ENCODE data around the gene MYEF2. TPM values are rescaled to one million over a fixed set of nuclear protein-coding genes. Genes with fewer than 3 reads are reported as not detected.

The MYEF2 gene
- total and polyA plus RNA-seq, 10 of the 15 experiments (the other 5 are each of a cell fraction or from before 2014, with no cell fraction given) = 9.2 to 47.0 (median 19.9) TPM

- ATAC-seq (no peak), FAIRE-seq (no peak), DNase-seq (ENCODE audit: low read depth, low spot score) (no peak)
- Histone ChIP-seq H2AFZ (ENCODE audit: control insufficient read depth, low read depth, low read length) (no peak overlapping the region), H3K27ac (ENCODE audit: control insufficient read depth, insufficient read depth) (no peak overlapping the region), H3K9me3 (replicated peaks; ENCODE audit: control insufficient read depth, insufficient read depth, low read length) (no peaks in the 10 kb centered on the region), H4K20me1 (ENCODE audit: control insufficient read depth, insufficient read depth) (no peaks in the 10 kb centered on the region), H3K36me3 (ENCODE audit: control insufficient read depth in 2 of 2, insufficient read depth in 2 of 2, low read length in 1 of 2) (no peaks in the 10 kb centered on the region), H3K4me2 (ENCODE audit: control insufficient read depth, insufficient read depth) (no peak overlapping the region), H3K9ac (ENCODE audit: control insufficient read depth, insufficient read depth, low read length) (no peak overlapping the region), H3K27me3 (replicated peaks in 1 of 2; ENCODE audit: control insufficient read depth in 2 of 2, insufficient read depth in 2 of 2, low read length in 1 of 2) (no peaks in the 10 kb centered on the region; a peak in 2 of 4 replicates), H3K79me2 (ENCODE audit: control insufficient read depth, insufficient read depth, low read length) (no peaks in the 10 kb centered on the region), H3K4me3 (no peak overlapping the region), H3K4me1 (ENCODE audit: control insufficient read depth, insufficient read depth, low read length) (no peaks in the 10 kb centered on the region)
- SMC1A ChIA-PET (ENCODE audit: uncharacterized antibody, unreplicated experiment) = no interaction called here
- 0% methylated on average over 1 of the region's 1 CpG for WGBS (ENCODE audit: insufficient coverage, insufficient replicate concordance, low lambda C conversion rate, missing lambda C conversion rate)
- RAD21 ChIA-PET (ENCODE audit: unreplicated experiment) = no interaction called here
- POLR2A ChIA-PET = no interaction called here
- no TSS peak for BruUV-seq (replicated peaks)
- intact Hi-C loops (cut with micrococcal nuclease; ENCODE audit: unreplicated experiment) = no loop called here
- in situ Hi-C loops (cut with MboI) = no loop called here
- CTCF ChIA-PET = no interaction called here
- TF ChIP-seq EGR1 (IDR thresholded peaks at IDR 0.05; ENCODE audit: borderline replicate concordance in 1 of 2, low read depth in 2 of 2, low read length in 2 of 2) = no peak
- TF ChIP-seq SMARCA5 (IDR thresholded peaks at IDR 0.05) = no peak
- no peak for TF ChIP-seq TAF1 (IDR thresholded peaks at IDR 0.05; ENCODE audit: borderline replicate concordance, low read depth, low read length)
- no peak for TF ChIP-seq ZNF207 (IDR thresholded peaks at IDR 0.05; ENCODE audit: borderline replicate concordance)
- TF ChIP-seq HDAC2 (IDR thresholded peaks at IDR 0.05) = no peak
These were observed 44.5 kb upstream of the MYEF2 start for GRCh38 chr15:48222627-48223026.

GRCh38 chr15:48221885-48222284, 43.8 kb upstream of the MYEF2 start:
- Histone ChIP-seq H2AFZ (ENCODE audit: control insufficient read depth, low read depth, low read length) (no peak overlapping the region), H3K79me2 (ENCODE audit: control insufficient read depth, insufficient read depth, low read length) (no peaks in the 10 kb centered on the region), H3K27ac (ENCODE audit: control insufficient read depth, insufficient read depth) (no peak overlapping the region), H3K9ac (ENCODE audit: control insufficient read depth, insufficient read depth, low read length) (no peak overlapping the region), H3K27me3 (replicated peaks in 1 of 2; ENCODE audit: control insufficient read depth in 2 of 2, insufficient read depth in 2 of 2, low read length in 1 of 2) (no peaks in the 10 kb centered on the region; a peak in 2 of 4 replicates), H3K36me3 (ENCODE audit: control insufficient read depth in 2 of 2, insufficient read depth in 2 of 2, low read length in 1 of 2) (no peaks in the 10 kb centered on the region), H3K4me1 (ENCODE audit: control insufficient read depth, insufficient read depth, low read length) (no peaks in the 10 kb centered on the region), H3K4me2 (ENCODE audit: control insufficient read depth, insufficient read depth) (no peak overlapping the region), H3K9me3 (replicated peaks; ENCODE audit: control insufficient read depth, insufficient read depth, low read length) (no peaks in the 10 kb centered on the region), H3K4me3 (no peak overlapping the region), H4K20me1 (ENCODE audit: control insufficient read depth, insufficient read depth) (no peaks in the 10 kb centered on the region)
- BruUV-seq (replicated peaks) = no TSS peak
- ChIA-PET CTCF (no interaction called here), POLR2A (interaction anchor here (0.6 kb wide), 1 partner anchor 50 kb away, joined by 6 read pairs; no protein-coding TSS in a partner anchor), RAD21 (ENCODE audit: unreplicated experiment) (no interaction called here), SMC1A (ENCODE audit: uncharacterized antibody, unreplicated experiment) (no interaction called here)
- intact Hi-C loops (cut with micrococcal nuclease; ENCODE audit: unreplicated experiment) (no loop called here), in situ Hi-C loops (cut with MboI) (no loop called here)
- WGBS (ENCODE audit: insufficient coverage, insufficient replicate concordance, low lambda C conversion rate, missing lambda C conversion rate) = 76% methylated on average over 4 of the region's 4 CpGs
- no peak for FAIRE-seq
- DNase-seq (ENCODE audit: low read depth, low spot score) = no peak
- ATAC-seq = no peak
- TF ChIP-seq RFX5 (IDR thresholded peaks at IDR 0.05; ENCODE audit: low read depth, low read length) = no peak
- TF ChIP-seq ETV6 (conservative IDR thresholded peaks at IDR 0.05 in 1 of 2, IDR thresholded peaks at IDR 0.05 in 1 of 2; ENCODE audit: borderline replicate concordance in 1 of 2, low read depth in 1 of 2) = no peak
- no peak for TF ChIP-seq MTA3 (IDR thresholded peaks at IDR 0.05; ENCODE audit: borderline replicate concordance, low read length)
- TF ChIP-seq MYB (IDR thresholded peaks at IDR 0.05; ENCODE audit: borderline replicate concordance, low read depth, low read length) = no peak
- no peak for TF ChIP-seq TCF7 (IDR thresholded peaks at IDR 0.05; ENCODE audit: borderline replicate concordance)
- TF ChIP-seq ZBTB11 (CRISPR knock-in tag; IDR thresholded peaks at IDR 0.05) = no peak
- TF ChIP-seq, protein P1, sequence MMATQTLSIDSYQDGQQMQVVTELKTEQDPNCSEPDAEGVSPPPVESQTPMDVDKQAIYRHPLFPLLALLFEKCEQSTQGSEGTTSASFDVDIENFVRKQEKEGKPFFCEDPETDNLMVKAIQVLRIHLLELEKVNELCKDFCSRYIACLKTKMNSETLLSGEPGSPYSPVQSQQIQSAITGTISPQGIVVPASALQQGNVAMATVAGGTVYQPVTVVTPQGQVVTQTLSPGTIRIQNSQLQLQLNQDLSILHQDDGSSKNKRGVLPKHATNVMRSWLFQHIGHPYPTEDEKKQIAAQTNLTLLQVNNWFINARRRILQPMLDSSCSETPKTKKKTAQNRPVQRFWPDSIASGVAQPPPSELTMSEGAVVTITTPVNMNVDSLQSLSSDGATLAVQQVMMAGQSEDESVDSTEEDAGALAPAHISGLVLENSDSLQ (IDR thresholded peaks at IDR 0.05) = no peak
- no peak for TF ChIP-seq HDAC6 (IDR thresholded peaks at IDR 0.05; ENCODE audit: unreplicated experiment)
- no peak for TF ChIP-seq CBX3 (IDR thresholded peaks at IDR 0.05; ENCODE audit: borderline replicate concordance, low read depth)
- no peak for TF ChIP-seq FOXM1 (IDR thresholded peaks at IDR 0.05; ENCODE audit: low read depth, low read length)
- no peak for TF ChIP-seq DPF2 (IDR thresholded peaks at IDR 0.05)
